ENCODE results near the gene TEX29. TPM values are rescaled to one million over a fixed set of nuclear protein-coding genes. Genes with fewer than 3 reads are reported as not detected.

The TEX29 gene
- total RNA-seq, 1 donor from 2014 or later: not detected

DNA sequence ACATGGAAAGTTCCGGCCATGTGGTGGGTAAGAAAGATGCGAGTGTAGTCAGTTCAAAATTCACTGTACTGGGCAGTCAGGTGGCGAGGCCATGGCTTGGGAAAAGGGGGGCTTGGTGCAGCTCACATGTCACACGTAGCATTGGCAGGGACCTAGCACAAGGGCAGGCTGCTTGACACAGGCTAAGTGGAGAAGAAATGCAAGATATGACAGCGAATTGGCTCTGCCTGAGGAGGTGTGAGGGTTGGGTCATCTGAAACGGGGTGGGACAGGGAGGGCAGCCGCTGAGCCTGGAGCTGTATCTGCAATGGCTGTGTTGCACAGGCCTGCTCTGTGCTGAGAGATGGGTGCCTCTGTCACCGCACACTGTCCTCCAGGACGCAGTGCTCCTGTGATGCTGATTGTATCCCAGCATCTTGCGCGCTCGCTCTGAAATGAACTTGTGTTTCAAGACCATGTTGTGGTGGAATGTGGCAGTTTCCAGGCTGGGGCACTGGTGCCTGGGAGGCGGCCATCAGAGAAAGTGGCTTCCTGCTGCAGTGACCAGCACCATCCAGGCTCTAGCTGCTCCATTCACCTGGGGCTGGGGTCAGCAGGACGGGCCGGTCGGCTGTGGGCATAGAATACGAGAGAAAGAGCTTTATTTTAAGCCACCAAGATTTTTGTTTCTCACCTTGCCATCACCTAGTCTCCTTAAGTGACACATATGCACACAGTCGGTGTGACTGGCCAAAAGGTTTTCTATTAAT lies 70.3 kb downstream of the TEX29 start:
- no peak for DNase-seq (ENCODE audit: low spot score)

DNA sequence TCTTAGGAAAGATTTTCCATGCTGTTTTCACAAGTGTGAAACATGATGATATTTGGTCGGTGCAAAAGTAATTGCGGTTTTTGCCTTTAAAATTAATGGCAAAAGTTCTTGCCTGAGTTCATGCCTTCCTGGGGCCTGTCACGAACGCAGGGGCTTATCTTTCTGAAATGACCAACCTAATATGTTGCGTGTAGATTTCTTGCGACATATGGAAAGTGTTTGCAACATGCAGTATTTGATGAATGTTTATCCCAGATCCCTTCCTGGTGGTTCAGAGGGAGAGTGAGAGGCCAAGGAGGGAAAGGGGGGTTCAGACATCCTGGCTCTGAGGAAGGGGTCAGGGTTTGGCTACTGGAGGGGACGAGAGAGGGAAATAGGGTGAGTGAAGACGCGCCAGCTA lies 72.0 kb downstream of the TEX29 start:
- DNase-seq (ENCODE audit: low spot score): peak; percentile 18

DNA sequence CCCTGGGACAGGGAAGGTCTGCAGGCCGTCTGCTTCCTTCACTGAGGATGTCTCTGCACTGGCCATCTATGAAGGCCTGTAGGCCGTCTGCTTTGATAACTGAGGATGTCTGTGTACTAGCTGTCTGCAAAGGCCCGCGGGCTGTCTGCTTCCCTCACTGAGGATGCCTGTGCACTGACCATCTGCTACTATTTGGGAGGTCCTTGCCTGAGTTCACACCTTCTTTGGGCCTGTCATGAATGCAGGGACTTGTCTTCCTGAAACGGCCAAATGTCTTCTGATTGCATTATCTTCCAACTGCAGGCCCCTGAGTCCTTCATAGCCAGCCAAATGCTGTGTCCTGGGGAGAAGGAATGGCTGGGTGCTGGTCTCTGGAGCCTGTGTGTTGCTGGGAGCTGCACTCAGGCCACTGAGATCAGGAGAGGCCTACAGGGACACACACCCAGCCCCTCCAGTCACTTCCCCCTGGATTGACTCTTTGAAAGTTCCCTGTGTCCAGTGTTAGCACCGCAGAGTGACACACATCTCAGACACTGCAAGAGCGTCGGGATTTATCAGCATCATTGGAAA lies 72.9 kb downstream of the TEX29 start:
- DNase-seq (ENCODE audit: low spot score): peak; percentile 17

Other genes with a start within 250 kb of the TEX29 start
- 104 TPM for gene ARHGEF7, start 205.3 kb upstream of the TEX29 start, total RNA-seq